Measurements from ENCODE around the gene NECAB2.

Gene NECAB2

DNA sequence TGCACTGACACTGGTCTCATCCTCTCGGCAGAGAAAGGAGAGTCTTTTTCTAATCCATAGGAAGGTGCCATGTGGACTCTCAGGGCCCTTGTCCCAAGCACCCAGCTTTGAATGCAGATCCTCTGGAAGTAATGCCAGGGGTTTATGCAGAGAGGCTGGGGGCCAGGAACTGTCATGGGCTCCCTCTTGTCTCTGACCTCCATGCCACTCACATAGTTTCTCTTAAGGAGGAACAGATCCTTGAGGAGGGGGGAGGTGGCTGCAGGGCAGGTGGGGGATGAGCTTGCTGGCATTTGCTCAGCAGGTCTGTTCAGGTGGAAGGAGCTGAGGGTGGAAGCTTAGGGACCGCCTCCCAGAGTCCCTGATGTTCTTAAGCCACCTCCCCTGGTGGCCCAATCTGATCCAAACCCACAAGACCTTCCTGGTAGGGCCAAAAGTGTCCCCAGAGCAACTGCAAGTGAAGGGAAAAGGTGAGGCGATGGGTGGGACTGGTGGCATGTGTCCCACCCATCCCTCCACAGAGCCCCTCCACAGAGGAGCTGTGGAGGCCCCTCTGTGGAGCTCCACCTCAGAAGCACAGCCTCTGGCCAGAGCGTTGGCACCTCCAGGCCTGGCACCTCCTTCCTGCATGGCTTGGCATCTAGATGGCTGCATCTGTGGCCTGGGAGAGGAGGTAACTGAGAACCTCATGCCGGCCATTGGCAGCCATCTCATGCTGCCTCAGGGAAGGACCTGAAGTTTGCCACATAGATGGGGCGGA lies 9.2 kb downstream of the NECAB2 start:
- TF ChIP-seq, protein P1, sequence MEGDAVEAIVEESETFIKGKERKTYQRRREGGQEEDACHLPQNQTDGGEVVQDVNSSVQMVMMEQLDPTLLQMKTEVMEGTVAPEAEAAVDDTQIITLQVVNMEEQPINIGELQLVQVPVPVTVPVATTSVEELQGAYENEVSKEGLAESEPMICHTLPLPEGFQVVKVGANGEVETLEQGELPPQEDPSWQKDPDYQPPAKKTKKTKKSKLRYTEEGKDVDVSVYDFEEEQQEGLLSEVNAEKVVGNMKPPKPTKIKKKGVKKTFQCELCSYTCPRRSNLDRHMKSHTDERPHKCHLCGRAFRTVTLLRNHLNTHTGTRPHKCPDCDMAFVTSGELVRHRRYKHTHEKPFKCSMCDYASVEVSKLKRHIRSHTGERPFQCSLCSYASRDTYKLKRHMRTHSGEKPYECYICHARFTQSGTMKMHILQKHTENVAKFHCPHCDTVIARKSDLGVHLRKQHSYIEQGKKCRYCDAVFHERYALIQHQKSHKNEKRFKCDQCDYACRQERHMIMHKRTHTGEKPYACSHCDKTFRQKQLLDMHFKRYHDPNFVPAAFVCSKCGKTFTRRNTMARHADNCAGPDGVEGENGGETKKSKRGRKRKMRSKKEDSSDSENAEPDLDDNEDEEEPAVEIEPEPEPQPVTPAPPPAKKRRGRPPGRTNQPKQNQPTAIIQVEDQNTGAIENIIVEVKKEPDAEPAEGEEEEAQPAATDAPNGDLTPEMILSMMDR (IDR thresholded peaks at IDR 0.05; ENCODE audit: low read depth, low read length, missing control alignments): no peak
- H3K4me3 ChIP-seq (ENCODE audit: low read depth, low read length): no peak overlapping the region

DNA sequence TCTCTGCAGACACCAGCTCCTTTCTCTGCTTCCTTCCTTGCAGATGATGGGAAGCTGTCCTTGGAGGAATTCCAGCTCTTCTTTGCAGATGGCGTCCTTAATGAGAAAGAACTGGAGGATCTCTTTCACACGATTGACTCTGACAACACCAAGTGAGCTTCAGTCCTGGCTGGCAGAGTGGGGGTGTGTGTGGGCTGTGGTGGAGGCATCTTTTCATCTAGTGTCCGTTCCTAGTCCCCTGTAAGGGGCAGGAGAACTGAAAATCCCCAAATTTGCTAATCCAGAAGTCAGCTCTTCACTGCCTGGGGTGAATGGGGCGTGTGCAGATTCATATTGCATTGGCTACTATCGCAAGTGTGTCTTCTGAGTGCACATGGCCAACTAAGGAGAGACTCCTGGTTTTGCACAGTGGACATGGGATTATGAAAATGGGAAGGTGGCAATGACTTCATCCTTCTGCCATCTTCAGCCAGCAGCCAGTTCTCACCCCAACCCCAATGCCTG lies 10.4 kb downstream of the NECAB2 start:
- no peak for DNase-seq (ENCODE audit: low read depth)
- TF ChIP-seq, protein P1 (IDR thresholded peaks at IDR 0.05; ENCODE audit: low read depth, low read length, missing control alignments): no peak
- no peak overlapping the region for H3K4me3 ChIP-seq (ENCODE audit: low read depth, low read length)

More for the DNA sequence above, 9.2 kb downstream of the NECAB2 start:
- DNase-seq (ENCODE audit: low read depth): no peak

DNA sequence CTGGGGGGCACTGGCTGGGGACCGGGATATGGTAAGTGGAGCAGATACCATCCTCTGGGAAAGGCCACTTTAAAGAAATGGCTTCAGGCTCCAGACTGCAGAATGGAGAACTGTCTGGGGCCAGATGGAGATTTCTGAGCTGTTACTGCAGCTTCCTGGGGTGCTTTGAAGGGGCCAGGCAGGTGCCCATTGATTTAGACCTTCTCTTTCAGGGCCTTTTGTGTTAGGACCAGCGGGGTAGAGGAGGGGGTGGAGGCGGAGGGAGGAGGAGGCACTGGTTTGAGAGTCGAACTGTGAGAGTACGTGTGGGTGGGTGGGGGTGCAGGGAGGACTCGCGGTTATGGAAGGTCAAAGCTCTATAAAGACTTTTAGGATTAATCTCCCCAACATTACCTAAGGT lies 11.4 kb downstream of the NECAB2 start:
- DNase-seq (ENCODE audit: low read depth): no peak

DNA sequence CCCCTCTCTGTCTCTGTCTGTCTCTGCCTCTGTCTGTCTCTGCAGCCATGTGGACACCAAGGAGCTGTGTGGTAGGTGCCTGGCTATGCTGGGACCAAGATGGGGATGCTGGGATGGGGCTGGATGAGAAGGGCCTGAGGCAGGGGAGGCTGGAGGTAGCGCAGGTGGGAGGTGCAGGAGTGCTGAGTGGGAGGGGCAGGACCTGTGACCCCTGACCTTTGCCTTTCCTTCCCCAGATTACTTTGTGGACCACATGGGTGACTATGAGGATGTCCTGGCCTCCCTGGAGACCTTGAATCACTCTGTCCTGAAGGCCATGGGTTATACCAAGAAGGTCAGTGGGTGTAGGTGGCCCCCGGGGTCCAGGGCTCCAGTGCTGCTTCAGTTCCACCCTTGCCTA lies 12.8 kb downstream of the NECAB2 start:
- H3K4me3 ChIP-seq (ENCODE audit: low read depth, low read length): no peak overlapping the region
- TF ChIP-seq, protein P1 (IDR thresholded peaks at IDR 0.05; ENCODE audit: low read depth, low read length, missing control alignments): no peak

More for the DNA sequence above, 11.4 kb downstream of the NECAB2 start:
- TF ChIP-seq, protein P1 (IDR thresholded peaks at IDR 0.05; ENCODE audit: low read depth, low read length, missing control alignments): no peak
- no peak overlapping the region for H3K4me3 ChIP-seq (ENCODE audit: low read depth, low read length)

DNA sequence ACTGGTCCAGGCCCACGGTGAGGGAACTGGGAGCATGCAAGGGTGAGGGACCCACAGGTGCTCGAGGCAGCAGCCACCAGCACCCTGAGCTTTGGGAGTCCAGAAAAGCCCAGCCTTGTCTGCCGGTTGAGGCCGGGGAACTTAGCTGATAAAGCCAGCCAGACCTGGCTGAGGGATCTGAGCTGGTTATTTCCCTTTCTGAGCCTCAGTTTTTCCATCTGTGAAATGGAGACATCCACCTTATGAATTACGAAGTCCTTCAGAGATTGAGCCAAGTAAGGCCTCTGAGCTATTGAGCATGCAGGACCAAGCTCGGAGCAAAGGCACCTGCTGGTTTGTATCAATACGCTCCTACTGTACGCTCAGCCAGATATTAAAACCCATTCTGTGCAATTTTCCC lies 13.8 kb downstream of the NECAB2 start:
- no peak for DNase-seq (ENCODE audit: low read depth)
- TF ChIP-seq, protein P1 (IDR thresholded peaks at IDR 0.05; ENCODE audit: low read depth, low read length, missing control alignments): no peak
- no peak overlapping the region for H3K4me3 ChIP-seq (ENCODE audit: low read depth, low read length)

More for the DNA sequence above, 12.8 kb downstream of the NECAB2 start:
- DNase-seq (ENCODE audit: low read depth): no peak

DNA sequence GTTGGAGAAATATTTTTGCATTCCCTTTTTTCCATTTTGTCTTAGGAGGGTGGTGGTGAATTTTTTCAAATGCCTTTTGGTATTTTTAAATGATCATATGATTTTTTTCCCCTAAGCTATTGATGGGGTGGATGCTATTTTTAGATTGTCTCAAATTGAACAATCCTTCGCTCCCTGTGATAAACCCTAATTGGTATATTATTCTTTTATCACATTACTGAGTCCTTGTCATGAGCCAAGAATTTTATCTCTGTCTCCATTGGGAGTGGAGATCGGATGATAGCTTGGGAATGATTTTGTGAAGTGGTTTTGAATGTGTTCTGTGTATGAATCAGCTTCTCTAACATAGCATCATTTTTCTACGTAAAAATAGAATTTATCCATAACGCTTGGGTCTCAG lies 15.4 kb downstream of the NECAB2 start:
- no peak for DNase-seq (ENCODE audit: low read depth)
- H3K4me3 ChIP-seq (ENCODE audit: low read depth, low read length): no peak overlapping the region
- TF ChIP-seq, protein P1 (IDR thresholded peaks at IDR 0.05; ENCODE audit: low read depth, low read length, missing control alignments): no peak

DNA sequence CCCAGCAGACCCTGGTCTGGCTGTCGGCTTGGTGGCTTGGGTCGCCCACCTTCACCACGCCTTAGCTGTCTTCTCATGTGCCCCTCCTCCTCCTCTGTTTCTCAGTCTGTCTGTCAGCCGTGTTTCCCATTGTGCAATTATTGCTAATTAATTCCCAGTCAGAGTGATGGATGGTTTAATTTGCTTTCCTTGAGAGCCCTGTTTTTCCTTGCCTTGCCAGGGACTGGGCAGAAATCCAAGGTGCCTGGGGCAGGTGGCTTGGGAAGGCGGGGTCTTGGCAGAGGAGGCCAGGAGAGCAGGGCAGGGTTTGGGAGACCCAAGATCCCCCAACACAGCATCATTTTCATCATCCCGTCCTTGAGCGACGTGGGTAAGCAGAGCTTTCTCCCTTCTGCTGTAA lies 21.3 kb downstream of the NECAB2 start:
- TF ChIP-seq, protein P1 (IDR thresholded peaks at IDR 0.05; ENCODE audit: low read depth, low read length, missing control alignments): no peak
- no peak overlapping the region for H3K4me3 ChIP-seq (ENCODE audit: low read depth, low read length)
- DNase-seq (ENCODE audit: low read depth): no peak
